SJCRH30 (cell line): Measurements from ENCODE around the gene VAV3. TPM values are rescaled to one million over a fixed set of nuclear protein-coding genes. Genes with fewer than 3 reads are reported as not detected.

Source experiments
- DNase-seq, 2 experiments: peaks; one replicate each; pipeline ENCODE4 v3.0.0-alpha.2; 2015 to 2020
- H3K27ac ChIP-seq: fragments of 250-450 bp; sonication (Bioruptor Pico); 2 replicates; pipeline ENCODE4 v1.5.1; 2020; ENCODE audit warnings: mild to moderate bottlenecking, moderate library complexity
- H3K27me3 ChIP-seq: fragments of 250-450 bp; sonication (Bioruptor Pico); 2 replicates; pipeline ENCODE4 v1.5.1; 2020; ENCODE audit warnings: mild to moderate bottlenecking, moderate library complexity
- H3K36me3 ChIP-seq: fragments of 250-450 bp; sonication (Bioruptor Pico); 2 replicates; pipeline ENCODE4 v1.5.1; 2020; ENCODE audit warnings: mild to moderate bottlenecking, moderate library complexity
- H3K4me1 ChIP-seq: fragments of 250-450 bp; sonication (Bioruptor Pico); 2 replicates; pipeline ENCODE4 v1.5.1; 2020; ENCODE audit warnings: mild to moderate bottlenecking, moderate library complexity
- H3K4me3 ChIP-seq: fragments of 250-450 bp; sonication (Bioruptor Pico); 2 replicates; pipeline ENCODE4 v1.5.1; 2020; ENCODE audit warnings: mild to moderate bottlenecking, moderate library complexity
- H3K9me3 ChIP-seq: fragments of 250-450 bp; sonication (Bioruptor Pico); replicated peaks from 2 replicates; pipeline ENCODE4 v1.5.1; 2020; ENCODE audit warnings: mild to moderate bottlenecking, moderate library complexity
- total RNA-seq: library from RNA; depleted of rRNA; stranded (reverse); fragments of >200 nt; shearing (Covaris generic); gene quantifications from 2 replicates; pipeline ENCODE4 v1.2.3, GENCODE V29; 2014

VAV3 gene
- total RNA-seq, 1 experiment from 2014 or later = 35.5 TPM

DNA sequence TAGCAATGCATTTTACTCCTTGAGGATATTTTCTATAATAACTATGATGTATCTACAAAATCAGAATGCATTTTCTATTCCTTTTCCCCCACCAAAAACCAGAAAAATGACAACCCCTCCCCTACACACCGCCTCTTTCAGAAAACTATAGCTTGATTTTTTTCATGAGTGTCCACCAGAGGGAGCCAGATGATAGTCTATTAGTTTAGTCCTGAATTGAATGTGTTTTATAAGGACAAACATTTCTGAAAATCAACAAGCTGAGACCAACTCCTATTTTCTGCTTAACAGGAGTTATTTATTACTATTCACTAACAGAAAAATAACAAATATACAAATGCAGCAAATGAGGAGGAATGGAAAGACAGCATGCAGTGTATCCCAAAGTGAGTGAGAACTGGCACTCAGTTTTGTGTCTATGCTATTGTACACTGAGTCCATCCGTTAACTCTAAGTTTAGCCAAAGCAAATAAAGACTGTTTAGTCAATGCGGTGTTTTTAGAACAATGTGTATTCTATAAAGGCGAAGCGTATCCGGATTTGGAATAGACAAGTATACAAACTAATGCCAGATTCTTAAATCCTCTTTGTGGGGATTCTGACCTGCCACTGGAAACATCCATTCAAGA, 182.6 kb downstream of the VAV3 start:
- no peaks in the 10 kb centered on the region for H3K9me3 ChIP-seq
- H3K36me3 ChIP-seq = no peaks in the 10 kb centered on the region
- no peak overlapping the region for H3K27ac ChIP-seq
- H3K4me3 ChIP-seq = no peak overlapping the region
- peaks cover 10% of the 10 kb centered on the region for H3K4me1 ChIP-seq
- peak; percentile 44 to 86 for DNase-seq
- no peaks in the 10 kb centered on the region for H3K27me3 ChIP-seq

DNA sequence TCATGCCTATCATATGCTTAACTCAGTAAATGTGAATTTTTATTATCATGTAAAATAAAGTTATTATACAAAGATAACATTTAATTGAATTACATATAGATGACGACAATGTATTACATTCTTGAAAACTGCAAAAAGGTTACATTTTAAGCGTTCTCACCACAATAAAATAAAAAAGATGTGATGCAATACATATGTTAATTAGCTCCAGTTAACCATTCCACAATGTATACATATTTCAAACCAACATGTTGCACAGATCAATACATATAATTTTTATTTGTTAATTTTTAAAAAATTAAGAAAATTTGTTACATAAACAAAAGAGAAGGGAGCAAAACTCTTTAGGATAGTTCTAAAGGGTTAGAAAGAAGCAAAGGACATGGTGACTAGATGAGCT, 183.7 kb downstream of the VAV3 start:
- no peak overlapping the region for H3K27ac ChIP-seq
- H3K4me1 ChIP-seq = peaks cover 17% of the 10 kb centered on the region
- no peak overlapping the region for H3K4me3 ChIP-seq
- H3K9me3 ChIP-seq = no peaks in the 10 kb centered on the region
- 0 out of 2 replicates have a peak, but pooled peaks cover under 1% of the 10 kb centered on the region for H3K36me3 ChIP-seq
- H3K27me3 ChIP-seq = no peaks in the 10 kb centered on the region
- DNase-seq = no peak

DNA sequence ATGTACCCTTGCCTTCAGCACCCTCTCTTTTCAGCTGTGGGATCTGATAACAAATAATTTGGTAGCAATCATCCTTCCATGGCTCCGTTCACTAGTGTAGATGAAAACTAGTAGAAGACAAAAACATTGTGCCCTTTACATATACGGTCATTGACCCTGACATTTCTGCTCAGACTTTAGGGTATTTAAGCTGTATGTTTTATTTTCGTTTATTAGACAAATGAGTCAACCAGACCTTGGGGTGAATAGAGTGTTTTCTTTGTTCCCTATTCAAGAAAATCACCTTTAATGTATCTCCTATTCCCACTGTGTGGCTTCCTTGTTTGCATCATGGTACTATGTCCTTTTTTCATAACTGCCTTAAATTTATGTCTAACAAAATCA, 187.3 kb downstream of the VAV3 start:
- no peak overlapping the region for H3K4me3 ChIP-seq
- 0 out of 2 replicates have a peak, but pooled peaks cover 4% of the 10 kb centered on the region for H3K36me3 ChIP-seq
- no peak for DNase-seq
- no peak overlapping the region for H3K27ac ChIP-seq
- no peaks in the 10 kb centered on the region for H3K27me3 ChIP-seq
- H3K9me3 ChIP-seq = no peaks in the 10 kb centered on the region
- peaks cover 13% of the 10 kb centered on the region for H3K4me1 ChIP-seq

DNA sequence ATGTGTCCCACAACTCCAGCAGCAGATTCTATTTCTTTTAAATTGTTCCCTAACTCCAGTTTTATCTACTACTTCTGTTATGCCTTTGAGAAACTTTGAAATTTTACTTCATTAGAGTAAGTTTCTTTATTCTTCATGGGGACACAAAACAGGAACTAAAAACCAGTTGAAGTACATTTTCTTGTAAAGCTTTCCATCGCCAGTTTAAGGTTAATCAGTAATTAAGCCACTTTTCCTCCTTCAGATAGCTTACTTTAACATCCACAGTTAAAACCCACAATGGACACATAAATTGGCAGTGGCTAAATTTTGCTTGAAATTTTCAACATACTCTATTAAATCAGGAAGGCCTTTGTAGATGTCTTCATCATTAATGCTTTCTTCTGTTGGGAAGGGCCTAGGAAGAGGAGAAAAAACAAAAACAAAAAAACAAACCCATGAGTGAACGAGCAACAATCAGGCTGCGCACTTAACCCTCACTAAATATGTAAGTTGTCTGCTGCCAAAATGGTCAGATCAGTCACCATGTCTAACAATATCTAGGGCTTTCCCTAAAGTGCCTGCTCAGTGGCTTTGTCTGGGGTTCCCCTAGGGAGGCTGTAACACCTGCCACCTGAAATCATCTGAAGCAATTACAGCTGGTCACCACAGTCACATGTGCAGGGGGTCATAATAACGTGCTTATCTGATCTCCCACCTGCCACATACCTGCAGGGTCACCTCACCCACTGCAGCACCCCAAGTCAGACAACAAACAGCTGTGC, 187.9 kb downstream of the VAV3 start:
- Histone ChIP-seq H3K36me3 (0 out of 2 replicates have a peak, but pooled peaks cover 4% of the 10 kb centered on the region), H3K4me3 (no peak overlapping the region), H3K27me3 (no peaks in the 10 kb centered on the region), H3K9me3 (no peaks in the 10 kb centered on the region), H3K4me1 (peaks cover 9% of the 10 kb centered on the region), H3K27ac (peak overlapping the region; percentile 6; the same call in 1 of the 2 replicates)
- peak; percentile 55 to 76 for DNase-seq

DNA sequence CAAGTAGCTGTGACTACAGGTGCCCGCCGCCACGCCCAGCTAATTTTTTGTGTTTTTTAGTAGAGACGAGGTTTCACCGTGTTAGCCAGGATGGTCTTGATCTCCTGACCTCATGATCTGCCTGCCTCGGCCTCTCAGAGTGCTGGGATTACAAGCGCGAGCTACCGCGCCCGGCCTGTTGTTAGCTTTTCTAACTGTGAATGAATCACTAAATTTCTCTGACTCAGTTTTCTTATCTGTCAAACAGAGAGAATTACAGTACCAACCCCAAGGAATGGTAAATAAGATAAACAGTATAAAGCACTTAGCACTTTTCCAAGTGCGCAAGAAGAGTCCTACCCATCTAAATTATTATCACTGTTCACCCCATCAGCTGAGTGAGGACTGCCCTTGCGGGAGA, 193.6 kb downstream of the VAV3 start:
- Histone ChIP-seq H3K27ac (no peak overlapping the region), H3K36me3 (peaks cover 6% of the 10 kb centered on the region), H3K9me3 (no peaks in the 10 kb centered on the region), H3K4me3 (no peak overlapping the region), H3K4me1 (no peaks in the 10 kb centered on the region), H3K27me3 (no peaks in the 10 kb centered on the region)
- DNase-seq = no peak

DNA sequence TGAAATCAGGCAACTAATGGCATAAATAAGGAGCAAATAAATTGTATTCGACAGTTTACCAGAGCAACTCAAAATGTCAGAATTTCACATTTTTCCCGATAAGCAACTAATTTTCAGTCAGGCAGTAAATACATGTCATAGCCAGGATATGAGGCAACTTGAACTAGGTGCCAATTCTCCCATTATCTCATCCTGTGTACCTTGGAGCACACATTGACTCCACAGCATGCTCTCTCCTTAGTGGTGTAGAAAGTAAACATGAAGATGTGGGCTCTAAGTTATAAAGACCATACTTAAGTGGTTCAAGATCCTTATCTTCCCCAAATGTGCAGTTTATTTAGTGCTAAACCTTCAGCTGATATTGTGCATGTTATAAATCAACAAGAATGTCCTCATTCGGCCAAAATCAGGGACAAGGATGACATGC, 197.8 kb downstream of the VAV3 start:
- H3K9me3 ChIP-seq = no peaks in the 10 kb centered on the region
- no peak overlapping the region for H3K27ac ChIP-seq
- no peaks in the 10 kb centered on the region for H3K4me1 ChIP-seq
- H3K36me3 ChIP-seq = peaks cover 16% of the 10 kb centered on the region
- no peak for DNase-seq
- H3K4me3 ChIP-seq = no peak overlapping the region
- H3K27me3 ChIP-seq = no peaks in the 10 kb centered on the region

DNA sequence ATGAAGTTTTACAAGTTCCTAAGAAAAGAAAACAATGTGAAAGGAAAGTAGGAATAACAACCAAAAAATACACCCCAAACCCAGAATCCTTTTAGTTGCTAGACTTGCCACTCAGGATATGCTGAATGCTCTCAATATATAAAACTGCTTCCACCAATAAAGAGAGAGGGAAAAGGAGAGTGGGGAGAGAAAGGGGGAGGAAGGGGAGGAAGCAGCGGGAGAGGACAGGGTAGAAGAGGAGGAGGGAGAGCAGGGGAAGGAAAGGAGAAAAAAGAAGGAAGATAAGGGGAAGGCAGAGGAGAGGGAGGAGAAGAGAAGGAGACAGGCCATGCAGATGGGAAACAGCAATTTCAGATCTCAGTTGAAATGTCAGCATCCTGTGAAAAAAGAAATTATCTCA, 198.4 kb downstream of the VAV3 start:
- no peaks in the 10 kb centered on the region for H3K27me3 ChIP-seq
- no peaks in the 10 kb centered on the region for H3K4me1 ChIP-seq
- no peak for DNase-seq
- peaks cover 16% of the 10 kb centered on the region for H3K36me3 ChIP-seq
- H3K9me3 ChIP-seq = no peaks in the 10 kb centered on the region
- no peak overlapping the region for H3K4me3 ChIP-seq
- H3K27ac ChIP-seq = no peak overlapping the region

DNA sequence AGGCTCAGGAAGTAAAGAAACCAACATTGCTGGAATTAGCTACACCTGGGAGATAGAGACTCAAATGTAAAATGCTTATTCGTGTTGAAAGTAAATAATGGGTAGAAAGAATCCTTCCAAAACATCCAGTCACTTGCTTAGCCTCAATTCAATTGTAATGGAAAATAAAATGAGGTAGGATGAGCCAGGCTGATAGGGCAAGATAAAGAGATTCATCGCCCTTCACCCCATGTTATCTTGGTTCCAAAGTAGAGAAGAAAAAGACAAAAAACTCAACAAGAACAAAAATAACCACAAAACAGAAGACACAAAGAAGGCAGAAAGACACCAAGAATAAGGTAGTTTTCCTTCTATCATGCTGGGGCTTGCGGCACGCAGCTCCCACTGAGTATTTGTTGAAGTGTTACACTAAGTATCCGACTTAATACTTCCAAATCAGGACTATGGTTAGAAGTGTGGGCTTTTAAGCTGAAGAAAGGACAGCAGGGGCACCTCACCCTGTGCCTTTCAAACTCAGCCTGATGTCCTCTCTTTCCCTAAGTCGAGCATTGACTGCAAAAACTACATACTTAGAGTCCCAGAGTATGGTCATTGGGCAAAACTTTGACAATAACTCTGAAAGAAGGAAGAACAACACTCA, 202.1 kb downstream of the VAV3 start:
- no peaks in the 10 kb centered on the region for H3K9me3 ChIP-seq

DNA sequence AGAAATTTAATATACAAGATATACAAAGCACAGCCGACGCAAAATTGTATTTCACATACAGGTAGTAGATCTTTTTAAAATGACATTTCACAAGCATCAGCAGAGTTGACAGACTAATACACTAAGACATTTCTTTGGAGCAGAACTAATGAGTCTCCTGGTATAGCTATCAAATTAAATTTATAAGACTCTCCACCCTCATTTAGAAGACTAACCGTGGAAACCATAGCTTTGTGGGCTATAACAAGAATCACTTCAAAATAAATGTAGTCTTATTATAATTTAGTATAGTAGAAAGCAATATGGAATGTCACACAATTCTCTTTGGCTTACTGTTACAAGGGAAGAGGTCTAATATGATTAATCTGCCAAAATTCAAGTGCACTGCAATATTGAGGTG, 204.9 kb downstream of the VAV3 start:
- DNase-seq = no peak
- no peaks in the 10 kb centered on the region for H3K4me1 ChIP-seq
- peaks cover 11% of the 10 kb centered on the region; the same call in 1 of the 2 replicates for H3K36me3 ChIP-seq
- H3K27ac ChIP-seq = no peak overlapping the region
- no peaks in the 10 kb centered on the region for H3K27me3 ChIP-seq
- H3K4me3 ChIP-seq = no peak overlapping the region
- no peaks in the 10 kb centered on the region for H3K9me3 ChIP-seq

More for the DNA sequence above, 202.1 kb downstream of the VAV3 start:
- no peak overlapping the region for H3K27ac ChIP-seq
- H3K4me1 ChIP-seq = no peaks in the 10 kb centered on the region
- no peaks in the 10 kb centered on the region for H3K27me3 ChIP-seq
- H3K4me3 ChIP-seq = no peak overlapping the region
- H3K36me3 ChIP-seq = peaks cover 21% of the 10 kb centered on the region
- DNase-seq = no peak

DNA sequence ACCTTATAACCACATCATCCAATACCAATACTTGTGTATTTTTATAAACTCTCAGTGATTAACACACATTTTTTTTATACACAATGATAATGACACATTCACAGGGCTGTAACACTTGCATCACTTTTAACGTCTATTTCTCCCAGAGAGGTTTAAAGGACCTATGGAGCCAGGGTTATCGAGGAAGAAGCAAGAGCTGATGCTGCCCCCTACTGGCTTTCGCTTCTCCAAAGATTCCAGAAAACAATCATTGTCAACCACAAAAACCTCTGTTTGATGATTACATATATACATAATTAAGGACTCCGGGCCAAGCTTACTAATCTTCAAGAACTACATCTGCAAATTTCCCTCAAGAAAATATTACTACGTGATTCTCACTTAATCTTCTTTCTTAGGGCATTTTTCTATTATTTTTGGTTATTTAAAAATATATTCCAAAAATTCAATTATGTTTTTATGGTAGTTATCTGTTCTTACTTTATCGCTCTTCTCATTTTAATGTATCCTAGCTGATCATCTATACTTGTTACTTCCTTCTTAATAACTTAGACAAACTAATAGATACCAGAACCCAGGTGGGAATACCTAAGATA, 214.5 kb downstream of the VAV3 start:
- H3K27ac ChIP-seq = no peak overlapping the region
- peak; percentile 57 to 83 for DNase-seq
- H3K4me1 ChIP-seq = no peaks in the 10 kb centered on the region
- no peaks in the 10 kb centered on the region for H3K9me3 ChIP-seq
- H3K27me3 ChIP-seq = no peaks in the 10 kb centered on the region
- peaks cover 4% of the 10 kb centered on the region; the same call in 1 of the 2 replicates for H3K36me3 ChIP-seq
- no peak overlapping the region for H3K4me3 ChIP-seq

DNA sequence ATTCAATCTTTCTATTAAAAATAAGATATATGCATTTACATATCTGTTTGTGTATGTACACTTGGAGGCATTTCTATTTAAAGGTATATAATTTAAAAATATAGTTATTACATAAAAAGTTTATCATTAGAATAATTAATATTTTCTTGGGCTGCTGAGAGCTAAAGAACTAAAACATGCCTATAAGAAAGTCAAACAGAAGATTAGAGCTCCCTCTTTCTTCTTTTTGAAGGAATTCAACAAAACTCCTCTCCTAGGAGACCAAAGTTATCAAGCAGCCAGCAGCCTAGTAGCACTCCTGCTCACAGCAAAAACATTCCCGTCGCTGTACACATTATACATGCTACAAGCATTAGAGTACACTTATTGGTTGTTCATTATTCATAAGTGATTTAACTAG, 216.4 kb downstream of the VAV3 start:
- Histone ChIP-seq H3K27me3 (no peaks in the 10 kb centered on the region), H3K4me3 (no peak overlapping the region), H3K27ac (no peak overlapping the region), H3K36me3 (peaks cover 2% of the 10 kb centered on the region; the same call in 1 of the 2 replicates), H3K9me3 (no peaks in the 10 kb centered on the region), H3K4me1 (no peaks in the 10 kb centered on the region)
- peak in 1 of 2 experiments; percentile 13 for DNase-seq

DNA sequence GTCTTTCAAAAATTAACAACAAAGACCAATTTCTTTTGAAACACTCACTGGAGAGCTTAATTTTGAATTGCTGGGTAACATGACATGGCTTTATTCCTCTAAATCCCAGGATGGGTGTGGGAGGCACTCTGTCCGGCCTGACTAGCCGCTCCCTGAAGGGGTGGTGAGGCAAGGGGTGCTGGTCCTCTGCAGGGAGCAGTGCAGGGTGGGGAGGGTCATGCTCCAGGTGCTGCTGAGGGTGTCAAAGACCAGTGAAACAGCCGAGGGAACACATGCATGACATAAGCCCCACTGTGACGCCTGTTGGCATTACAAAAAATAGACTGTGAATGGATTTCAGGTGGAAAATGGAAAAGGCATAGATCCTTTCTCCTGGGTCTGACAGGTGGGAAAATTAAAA, 223.7 kb downstream of the VAV3 start:
- Histone ChIP-seq H3K9me3 (no peaks in the 10 kb centered on the region), H3K36me3 (peaks cover 9% of the 10 kb centered on the region), H3K27ac (no peak overlapping the region), H3K27me3 (no peaks in the 10 kb centered on the region), H3K4me1 (peaks cover 8% of the 10 kb centered on the region), H3K4me3 (no peak overlapping the region)
- no peak for DNase-seq

DNA sequence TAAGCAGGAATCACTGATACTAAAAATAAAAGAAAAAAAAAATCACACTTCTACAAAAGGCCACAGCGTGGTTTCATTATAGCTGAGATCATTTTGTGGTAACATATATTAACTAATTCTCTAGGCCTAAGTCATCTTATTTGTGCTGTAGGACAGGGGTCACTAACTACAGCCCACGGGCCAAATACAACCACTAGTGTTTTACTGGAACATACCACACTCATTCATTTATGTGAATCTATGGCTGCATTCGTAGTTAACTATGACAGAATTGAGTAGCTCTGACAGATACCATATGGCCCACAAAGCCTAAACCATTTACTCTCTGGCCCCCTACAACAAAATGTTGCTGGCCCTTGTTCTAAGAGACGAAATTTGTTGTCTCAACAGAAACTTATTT, 224.4 kb downstream of the VAV3 start:
- Histone ChIP-seq H3K4me1 (peaks cover 8% of the 10 kb centered on the region), H3K36me3 (peaks cover 9% of the 10 kb centered on the region), H3K27me3 (no peaks in the 10 kb centered on the region), H3K9me3 (no peaks in the 10 kb centered on the region), H3K4me3 (no peak overlapping the region), H3K27ac (no peak overlapping the region)
- DNase-seq = no peak

DNA sequence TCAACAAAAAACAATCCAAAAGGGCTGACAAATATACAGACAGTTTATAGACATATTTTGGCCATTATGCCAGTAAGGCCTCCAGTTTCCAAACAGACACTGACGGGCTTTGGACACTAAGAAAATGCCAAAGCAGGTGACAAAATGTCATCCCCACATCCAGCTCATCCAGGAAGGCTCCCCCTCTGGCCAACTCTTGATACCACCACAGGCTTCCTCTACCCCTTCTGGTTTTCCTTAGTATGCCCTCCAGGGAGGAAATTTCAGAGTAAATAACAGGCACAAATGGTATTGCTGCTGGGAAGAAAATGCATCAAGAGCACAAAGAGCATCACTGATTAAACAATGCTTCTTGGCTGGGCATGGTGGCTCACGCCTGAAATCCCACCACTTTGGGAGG, 225.3 kb downstream of the VAV3 start:
- H3K27me3 ChIP-seq = no peaks in the 10 kb centered on the region
- DNase-seq = no peak
- H3K4me3 ChIP-seq = no peak overlapping the region
- H3K36me3 ChIP-seq = peaks cover 9% of the 10 kb centered on the region
- H3K4me1 ChIP-seq = peaks cover 8% of the 10 kb centered on the region
- H3K9me3 ChIP-seq = no peaks in the 10 kb centered on the region
- no peak overlapping the region for H3K27ac ChIP-seq

DNA sequence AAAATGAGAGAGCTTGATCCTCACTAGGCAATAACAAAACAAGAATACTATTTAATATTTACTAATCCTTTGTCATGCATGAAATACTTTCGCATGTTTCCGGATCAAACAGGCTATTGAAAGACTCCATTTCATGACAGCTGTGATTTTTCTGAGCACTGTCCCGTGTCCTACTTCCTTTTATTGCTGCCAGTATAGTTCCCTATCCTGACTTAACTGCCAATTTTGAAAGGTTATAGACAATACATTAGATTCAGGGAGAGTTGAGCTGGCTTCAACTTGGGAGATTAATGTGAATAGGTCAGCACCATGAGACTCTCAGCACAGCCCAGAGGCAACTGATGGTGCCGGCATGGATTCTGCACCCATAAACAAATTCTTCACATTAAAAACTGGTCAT, 225.8 kb downstream of the VAV3 start:
- H3K4me1 ChIP-seq = peaks cover 8% of the 10 kb centered on the region
- DNase-seq = no peak
- H3K36me3 ChIP-seq = peaks cover 9% of the 10 kb centered on the region
- H3K4me3 ChIP-seq = no peak overlapping the region
- H3K9me3 ChIP-seq = no peaks in the 10 kb centered on the region
- no peaks in the 10 kb centered on the region for H3K27me3 ChIP-seq
- no peak overlapping the region for H3K27ac ChIP-seq
